HTERT RPE-1 (cell line): ENCODE measurements around the gene B3GALNT1.
"Not testable (repeated sequence)": the region's sequence is repeated elsewhere in the genome, so short reads cannot be mapped to it uniquely, and the experiment has no call there.

Experiments used
- in situ Hi-C: fragments of 300-500 bp; cut with MboI; formaldehyde crosslinking; loops from 4 replicates; pipeline ENCODE4 v1.14.3; 2020; ENCODE audit warnings: low sequenced_read_pairs

B3GALNT1 gene

DNA sequence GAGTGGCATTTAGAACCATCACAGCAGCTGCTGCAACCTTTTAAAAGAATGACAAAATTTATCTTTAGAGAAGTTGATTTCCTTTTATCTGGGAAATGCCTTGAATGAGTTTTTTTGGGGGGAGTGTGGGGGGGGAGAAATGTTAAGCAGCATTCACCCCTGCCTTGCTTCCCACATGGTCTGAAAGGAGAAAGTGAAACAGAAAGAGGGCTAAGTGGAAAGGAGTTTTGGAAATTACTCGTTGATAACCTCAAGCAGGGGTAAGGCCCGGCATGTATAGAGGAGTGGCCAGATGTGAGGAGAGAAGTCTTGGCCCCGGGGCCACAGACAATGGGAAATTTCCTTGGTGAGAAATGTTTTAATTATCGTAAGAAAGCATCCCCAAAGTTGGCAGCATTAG lies 23.5 kb downstream of the B3GALNT1 start:
- in situ Hi-C loops: no loop called here

DNA sequence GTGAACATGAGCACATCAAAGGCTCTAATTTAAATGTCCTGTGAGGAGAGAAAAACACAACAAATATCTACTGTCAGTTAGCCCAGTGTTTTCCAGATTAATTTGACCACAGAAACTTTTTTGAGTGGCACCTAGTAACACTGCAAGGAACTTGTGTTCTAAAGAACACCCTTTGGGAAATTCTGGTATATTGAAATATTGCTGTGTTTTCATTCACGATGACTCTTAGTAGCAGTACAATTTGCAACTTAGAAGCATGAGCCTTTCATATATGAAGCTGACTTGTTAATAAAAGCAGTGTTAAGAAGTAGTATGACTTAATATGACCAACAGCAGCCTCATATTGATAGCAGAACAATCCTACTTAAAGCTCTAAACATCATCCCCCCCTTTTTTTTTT lies 32.0 kb downstream of the B3GALNT1 start:
- in situ Hi-C loops: no loop called here

DNA sequence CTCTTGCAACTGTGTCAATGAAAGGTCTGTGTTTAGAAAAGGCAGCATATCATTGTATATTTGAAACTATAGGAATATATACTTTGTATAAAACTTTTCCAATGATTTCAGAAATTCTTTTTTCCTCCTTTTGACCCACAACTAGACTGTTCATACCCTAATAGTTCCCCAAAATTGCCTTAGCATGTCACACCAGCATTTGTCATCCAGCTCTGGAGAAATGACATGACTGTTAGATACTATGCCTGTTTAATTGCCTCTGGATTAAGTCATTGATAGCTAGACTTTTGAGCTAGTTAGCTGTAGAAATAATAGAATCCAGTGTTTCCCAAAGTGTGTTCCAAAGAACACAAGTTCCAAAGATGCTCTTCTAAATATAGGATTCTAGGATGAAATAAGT lies 32.4 kb downstream of the B3GALNT1 start:
- in situ Hi-C loops: no loop called here

DNA sequence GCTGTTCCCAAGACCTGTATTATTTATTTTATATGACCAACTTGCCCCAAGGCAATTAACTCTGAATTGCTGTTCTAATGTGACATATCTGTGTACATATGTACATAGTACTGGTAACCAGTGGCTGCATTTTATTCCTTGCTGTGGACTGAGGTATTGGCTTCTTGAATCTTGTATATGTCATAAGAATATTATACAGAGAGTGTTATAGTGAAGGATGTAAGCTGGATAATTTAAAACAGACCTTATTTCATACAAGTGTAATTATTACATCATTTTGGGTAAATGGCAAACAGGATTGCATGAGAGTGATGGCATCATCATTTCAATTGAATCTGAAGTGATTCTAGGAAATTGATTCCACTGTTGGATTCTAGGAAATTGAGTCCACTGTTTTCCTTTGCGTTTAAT lies 32.9 kb downstream of the B3GALNT1 start:
- in situ Hi-C loops: no loop called here

DNA sequence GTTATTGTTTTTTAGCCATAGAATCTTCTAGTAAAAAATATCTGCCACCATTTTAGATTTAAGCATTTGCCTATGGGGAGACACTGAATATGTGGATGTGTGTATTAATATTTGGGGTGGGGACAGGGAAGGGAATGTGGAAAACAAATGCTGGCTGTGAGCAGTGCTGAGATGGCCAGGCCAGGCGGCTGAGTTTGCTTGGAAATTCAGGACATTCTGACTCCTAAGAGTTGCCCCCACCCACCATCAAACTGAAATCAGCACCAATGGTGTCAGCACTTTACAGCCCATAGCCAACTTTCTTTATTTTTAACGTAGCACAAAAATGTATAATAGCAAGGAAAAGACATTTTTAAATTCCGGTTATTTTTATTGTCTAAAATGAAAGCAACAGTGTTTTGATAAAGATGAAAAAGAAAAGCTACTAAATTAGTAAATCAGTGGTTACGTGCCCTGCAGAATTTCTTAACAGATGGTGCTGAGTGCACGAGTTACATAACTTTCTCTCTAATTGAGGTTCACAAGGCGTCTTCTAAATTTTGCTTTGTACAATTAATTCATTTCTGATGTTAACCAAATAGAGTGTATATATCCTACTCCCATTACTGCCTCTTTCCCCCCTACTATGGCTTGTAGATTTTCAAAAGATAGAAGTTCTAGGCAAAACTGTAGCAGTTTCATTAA lies 34.0 kb downstream of the B3GALNT1 start:
- in situ Hi-C loops: no loop called here

DNA sequence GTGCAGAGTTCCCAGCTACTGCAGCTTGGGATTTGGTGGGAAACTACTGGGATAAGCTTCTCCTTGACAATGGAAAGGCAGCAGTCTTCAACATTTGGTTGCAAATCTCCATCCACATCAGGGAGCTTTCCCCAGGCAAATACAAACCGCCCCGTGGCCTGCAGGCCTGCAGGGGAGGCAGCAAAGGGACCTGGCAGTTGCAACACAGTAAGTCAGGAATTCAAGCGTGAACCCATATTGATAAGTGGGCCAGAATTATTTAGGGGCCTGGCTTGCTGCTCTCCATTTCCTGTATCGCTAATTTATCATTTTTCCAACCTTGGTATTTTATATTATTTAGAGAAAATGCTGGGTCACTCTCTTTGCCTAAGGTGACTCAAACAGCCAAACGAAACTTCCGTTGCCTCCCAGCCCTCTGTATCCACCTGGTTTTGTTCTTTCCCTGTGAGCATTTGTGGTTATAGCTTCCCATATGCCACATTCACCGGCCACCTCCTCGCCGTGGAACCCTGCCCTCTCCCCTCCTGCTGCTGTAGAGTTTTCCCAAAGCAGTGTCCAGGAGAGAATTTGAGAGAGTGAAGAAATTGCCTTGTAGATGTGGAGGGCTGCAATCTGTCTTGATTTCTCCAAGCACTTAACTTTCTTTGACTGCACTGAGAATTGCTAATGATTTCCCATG lies 34.8 kb downstream of the B3GALNT1 start:
- in situ Hi-C loops: no loop called here

DNA sequence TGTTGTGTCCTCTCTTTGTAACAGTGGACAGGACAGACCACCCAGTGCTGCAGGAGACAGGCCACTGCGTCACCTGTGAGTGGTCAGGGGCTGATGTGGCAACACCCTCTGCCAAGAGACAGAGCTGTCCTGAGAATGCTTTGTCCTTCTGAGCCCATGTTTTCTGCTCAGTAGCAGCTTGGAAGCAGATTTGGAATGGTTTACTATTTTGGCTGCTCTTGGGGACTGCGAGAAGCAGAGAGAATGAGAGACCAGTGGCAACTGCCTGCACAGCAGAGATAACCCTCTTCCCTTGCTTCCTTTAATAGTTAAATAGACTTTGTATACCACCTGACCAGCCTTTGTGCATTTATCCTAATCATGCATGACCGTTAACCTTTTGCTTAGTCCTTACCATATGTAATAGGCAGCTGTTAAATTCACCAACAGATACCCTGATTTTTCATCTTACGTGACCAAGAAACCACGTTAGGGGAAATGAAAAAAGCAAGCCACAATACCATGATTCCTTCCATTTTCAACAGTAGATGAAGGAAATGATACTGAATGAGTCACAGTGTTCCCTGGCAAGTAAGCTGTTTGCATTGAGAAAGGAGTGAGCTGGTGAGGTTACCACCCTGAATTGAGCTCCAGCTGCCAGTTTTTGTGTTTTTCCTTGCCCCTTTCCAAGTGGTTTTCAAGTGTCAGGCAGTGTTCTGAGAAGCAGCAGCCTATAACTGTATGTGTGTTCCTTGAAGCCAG lies 35.5 kb downstream of the B3GALNT1 start:
- in situ Hi-C loops: no loop called here

DNA sequence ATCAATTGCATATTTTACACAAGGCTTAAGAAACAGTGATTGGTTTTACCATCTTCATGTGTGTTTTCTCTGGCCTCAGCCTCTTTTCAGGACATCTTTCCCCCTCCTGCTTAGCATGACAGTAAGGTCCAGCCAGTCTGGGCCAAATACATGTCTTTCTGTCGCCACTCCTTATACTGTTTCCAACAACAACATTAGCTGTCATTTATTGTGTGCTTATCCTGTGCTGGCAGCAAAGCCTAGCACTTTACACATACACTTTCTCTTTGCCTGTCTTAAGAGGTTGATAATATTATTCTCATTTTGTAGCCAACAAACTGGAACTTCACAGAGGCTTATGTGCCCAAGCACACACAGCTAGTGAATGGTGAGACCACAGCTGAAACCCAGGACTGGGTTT lies 37.8 kb downstream of the B3GALNT1 start:
- in situ Hi-C loops: no loop called here

DNA sequence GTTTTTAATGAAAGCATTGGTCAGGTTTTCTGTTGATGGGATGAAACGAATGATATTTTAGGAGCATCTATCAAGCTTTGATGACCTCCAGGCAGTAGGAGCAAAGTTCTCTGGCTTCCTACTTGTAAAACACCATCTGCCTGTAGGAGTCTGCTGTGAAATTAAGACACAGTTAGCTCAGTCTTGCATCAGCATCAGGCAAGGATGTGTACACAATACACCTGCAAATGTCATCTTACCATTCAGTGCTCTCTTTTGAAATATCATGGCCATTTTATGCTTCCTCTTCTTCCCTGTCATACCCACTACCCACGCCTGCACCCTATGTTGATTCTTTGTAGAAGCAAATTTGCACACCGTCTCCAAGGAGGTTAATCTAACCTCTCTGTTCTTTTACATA lies 38.2 kb downstream of the B3GALNT1 start:
- in situ Hi-C loops: no loop called here

DNA sequence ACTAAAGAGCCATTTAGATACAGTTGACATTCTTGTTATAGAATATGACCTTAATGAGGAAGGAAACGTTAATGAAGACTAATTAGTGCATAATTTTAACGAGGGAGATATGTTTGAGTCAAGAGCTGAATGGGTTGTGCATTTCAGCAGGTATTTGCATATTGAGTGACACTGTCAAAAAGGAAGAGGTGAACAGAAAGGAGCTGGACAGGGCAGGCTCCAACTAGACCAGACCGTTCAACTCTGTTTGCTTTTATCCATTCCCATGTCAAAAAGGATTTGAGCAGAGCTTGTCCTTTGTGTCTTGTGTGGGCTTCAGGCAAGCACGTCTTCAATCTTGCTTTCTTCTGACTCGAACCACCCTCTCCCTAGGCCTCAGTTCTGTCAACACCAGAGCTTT lies 40.7 kb downstream of the B3GALNT1 start:
- in situ Hi-C loops: no loop called here

DNA sequence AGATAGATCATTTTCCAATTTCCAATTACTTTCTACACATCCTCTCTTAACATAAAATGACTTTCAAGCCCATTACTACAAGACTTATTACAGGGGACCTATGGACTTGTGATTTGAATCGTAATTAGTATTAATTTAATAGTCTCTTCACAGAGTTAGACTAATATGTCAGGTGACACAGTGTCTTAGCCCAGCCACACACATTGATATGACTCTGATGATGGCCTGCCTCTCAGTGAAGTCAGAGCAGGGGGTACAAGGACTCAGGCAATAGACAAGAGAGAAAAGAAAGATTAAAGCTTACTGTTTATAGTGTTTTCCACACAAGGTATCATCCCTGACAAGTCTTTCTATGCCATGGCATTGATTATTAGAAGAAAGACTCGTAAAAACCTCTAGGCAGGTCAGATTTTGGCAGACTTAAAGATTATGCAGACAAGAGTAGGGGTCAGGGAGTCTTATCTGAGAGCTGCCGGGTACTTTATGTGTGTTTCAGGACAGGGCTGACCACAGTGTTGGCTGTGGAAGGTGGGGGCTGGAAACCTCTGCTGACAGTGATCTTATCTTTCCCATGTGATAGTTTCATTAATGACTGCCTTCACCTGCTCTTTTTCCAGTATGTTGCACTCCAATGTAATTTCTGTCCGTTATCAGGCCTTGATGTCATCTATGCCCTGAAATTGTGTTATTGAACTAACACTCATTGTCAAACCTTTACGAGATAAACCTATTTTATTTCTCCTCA lies 50.1 kb downstream of the B3GALNT1 start:
- in situ Hi-C loops: no loop called here

DNA sequence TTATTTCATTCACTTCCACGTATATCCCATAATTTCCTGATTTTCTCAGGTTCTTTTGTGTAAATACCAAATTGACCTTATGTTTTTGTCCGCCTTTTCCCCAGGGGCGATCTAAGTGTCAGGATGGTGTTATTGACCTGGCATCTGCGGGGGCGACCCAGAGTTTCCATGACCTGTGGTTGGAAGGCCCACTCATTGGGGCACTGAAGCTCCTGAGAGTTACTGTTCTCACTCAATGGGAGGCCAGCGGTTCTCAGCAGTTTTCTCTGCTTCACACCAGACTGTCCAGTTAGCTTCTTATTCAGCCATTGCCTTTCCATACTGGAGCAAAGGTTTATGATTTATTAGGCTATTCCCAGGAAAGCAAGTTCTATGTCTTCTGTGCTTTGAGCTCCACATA lies 53.3 kb downstream of the B3GALNT1 start:
- in situ Hi-C loops: no loop called here

DNA sequence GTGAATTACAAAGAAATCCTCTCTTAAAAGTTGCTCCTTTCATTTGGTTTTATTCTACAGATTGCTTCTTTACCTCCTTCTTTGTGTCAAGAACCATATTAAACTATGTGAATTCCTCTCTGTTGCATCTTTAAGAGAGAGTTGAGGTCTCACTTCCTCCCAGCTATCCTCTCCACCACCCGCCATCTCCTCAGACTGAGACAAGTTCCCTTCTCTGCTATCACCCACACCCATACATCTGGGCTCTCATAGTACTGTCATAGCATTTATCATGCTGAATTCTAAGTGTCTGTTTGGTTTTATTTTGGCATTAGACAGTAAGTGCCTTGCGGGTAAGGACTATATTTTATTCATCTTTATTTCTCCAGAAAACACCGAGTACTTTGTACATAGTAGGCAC lies 54.2 kb downstream of the B3GALNT1 start:
- in situ Hi-C loops: no loop called here

DNA sequence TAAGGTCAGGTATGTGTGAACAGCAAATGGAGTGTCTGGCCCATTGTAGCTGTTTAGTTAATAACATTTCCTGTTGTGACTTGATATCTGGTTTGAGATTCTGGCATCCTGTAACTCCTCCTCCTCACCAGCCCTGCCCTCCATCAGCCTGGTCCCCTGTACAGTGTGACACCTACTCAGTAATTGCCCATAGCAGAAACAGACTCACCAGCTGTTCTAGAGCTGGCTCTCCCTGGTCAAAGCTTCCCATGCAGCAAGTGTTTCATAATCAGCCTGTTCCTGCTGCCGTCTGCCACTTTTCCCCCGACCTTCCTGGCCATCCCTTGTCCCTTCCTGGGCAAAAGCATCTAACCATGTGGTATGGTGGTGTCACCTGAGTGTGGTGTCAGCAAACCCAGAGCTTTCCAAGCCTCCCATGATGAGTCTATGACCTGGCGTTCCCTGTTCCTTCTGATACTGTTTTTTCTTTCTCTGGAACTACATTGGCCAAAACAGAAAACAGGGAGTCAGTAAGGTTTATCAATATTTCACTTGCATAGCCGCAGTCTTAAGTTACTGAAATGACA lies 55.4 kb downstream of the B3GALNT1 start:
- in situ Hi-C loops: no loop called here

DNA sequence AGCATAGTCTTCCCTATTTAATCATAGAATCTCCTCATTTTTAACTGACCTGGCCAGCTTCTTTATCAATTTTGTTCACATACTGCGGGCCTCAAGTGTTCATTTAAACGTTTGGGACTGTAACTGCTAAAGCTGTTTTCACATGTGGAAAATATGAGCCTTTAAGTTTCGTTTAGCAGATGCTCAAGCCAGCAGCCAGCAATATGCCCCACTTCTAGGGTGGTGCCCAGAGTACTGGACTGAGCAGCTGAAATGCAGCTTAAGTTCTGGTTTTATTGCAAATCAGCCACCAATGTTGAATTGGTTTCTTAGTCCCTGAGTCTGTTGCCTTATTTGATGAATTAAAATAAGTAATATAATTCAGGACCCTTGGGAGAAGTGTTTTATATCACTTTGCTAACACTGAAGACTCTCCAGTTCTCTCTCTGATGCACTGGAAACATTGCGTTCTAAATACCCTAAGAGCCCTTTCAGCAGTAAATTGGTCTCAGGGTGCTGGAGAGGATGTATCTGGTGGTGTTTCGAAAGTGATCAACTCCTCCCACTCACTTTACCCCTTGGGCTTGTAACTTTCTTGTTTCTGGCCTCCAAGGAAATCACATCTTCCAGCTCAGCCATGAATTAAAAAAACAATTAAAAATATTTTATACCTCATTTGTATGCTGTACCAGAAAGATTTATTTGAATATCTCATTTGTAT lies 61.7 kb downstream of the B3GALNT1 start:
- in situ Hi-C loops: no loop called here

DNA sequence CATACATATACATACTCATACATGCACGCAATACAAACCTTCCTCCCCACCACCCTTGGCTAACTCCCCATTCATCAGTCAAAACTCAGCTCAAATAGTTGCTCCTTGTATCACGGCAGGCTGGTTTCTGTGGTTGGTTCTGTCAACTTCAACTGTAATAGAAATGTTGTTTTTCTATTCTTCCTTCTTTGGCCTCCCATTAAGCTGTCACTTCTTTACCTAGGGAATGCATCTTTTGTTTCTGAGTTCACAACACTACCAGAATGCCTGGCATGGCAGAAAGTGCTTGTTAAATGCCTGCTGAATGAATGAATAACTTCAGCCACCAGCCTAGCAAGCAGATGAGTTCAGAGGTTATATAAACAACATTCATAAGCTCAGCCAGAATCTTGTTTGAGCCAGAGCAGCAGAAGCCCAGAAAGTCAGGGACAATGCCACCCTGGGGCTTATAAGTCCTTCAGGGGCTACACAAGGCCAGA lies 63.1 kb downstream of the B3GALNT1 start:
- in situ Hi-C loops: no loop called here

DNA sequence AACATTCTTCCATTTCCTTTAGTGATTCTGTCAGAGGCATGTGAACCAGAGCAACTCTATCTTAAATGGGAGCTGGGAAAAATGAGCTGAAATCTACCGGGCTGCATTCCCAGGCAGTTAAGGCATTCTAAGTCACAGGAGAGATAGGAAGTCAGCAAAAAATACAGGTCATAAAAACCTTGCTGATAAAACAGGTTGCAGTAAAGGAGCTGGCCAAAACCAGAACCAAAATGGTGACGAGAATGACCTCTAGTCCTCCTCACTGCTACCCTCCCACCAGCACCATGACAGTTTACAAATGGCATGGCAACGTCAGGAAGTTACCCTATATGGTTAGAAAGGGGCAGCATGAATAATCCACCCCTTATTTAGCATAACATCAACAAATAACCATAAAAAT lies 66.4 kb downstream of the B3GALNT1 start:
- in situ Hi-C loops: no loop called here

DNA sequence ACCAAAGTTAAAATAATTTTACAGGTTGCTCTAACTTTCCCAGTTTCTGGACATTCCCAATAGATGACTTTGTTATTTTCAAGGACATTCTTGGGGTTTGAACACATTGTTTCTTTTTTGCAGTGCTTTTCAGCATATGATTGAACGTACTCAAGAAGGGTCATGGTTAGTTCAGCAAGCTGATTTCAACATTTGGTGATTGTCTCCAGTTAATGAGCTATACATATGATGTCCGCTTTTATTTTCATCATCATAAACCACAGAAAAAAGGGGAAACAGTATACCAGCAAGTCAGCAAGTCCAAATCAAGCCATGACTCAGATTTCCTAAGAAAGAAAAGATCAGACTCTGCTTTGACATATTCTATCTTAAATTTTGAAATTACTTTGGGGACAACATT lies 69.4 kb downstream of the B3GALNT1 start:
- in situ Hi-C loops: no loop called here

DNA sequence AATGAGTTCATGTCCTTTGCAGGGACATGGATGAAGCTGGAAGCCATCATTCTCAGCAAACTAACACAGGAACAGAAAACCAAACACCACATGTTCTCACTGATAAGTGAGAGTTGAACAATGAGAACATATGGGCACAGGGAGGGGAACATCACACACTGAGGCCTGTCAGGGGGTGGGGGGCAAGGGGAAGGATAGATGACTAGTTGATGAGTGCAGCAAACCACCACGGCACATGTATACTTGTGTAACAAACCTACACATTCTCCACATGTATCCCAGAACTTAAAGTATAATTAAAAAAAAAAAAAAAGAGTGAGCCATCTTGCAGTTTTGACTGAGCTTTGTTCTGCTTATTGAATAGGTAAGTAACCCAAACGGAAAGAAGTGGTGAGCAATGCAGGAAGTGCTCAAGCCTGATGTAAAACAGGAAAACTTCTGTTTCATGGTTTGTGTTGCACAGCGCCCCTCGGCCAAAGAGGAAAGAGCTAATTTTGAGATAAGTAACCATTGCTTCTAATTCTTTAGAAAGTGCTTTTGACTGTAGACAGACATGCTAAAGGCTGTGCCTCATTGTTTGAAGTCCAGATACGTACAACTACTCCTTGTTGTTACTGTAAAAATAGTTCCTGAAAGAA lies 70.1 kb downstream of the B3GALNT1 start:
- in situ Hi-C loops: not testable (repeated sequence)
